HG03432 (cell line): ENCODE results near the gene MILR1.
"Not testable (repeated sequence)": the region's sequence is repeated elsewhere in the genome, so short reads cannot be mapped to it uniquely, and the experiment has no call there.

Experiments
- ATAC-seq: cut with Tn5 transposase; IDR thresholded peaks from one replicate; pipeline ENCODE4 v1.9.1; 2021; ENCODE audit warnings: mild to moderate bottlenecking, moderate library complexity; ENCODE audit not compliant: unreplicated experiment

The MILR1 gene

DNA sequence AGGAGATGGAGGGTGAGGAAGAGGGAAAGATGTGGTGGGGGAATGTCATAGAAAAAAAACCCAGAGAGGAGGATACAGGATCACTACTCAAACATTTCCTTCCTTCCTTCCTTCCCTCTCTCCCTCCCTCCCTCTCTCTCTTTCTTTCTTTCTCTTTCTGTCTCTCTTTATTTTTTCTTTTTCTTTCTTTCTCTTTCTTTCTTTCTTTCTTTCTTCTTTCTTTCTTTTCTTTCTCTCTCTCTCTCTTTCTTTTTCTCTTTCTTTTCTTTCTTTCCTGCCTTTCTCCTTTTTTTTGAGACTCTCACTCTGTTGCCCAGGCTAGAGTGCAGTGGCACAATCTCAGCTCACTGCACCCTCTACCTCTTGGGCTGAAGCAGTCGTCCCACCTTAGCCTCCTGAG is 17.9 kb downstream of the MILR1 start:
- not testable (repeated sequence) for ATAC-seq

- ATAC-seq = no peak
Measured at GRCh38 chr17:64470625-64471024, 21.7 kb downstream of the MILR1 start.

DNA sequence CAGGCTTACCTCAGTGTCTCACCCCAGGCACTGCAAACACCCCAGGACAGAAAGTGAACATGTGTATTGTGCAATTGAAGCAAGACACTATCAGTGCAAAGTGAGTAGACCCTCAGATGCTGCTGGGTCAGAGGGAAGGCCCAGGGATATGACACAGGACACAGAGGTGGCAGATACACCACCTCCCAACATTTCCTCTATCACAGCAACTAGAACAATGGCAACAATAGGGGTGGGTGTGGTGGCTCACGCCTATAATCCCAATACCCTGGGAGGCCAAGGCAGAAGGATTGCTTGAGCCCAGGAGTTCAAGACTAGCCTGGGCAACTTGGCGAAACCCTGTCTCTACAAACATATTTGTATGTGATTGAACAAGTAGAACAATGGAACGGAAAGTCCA is 22.5 kb downstream of the MILR1 start:
- no peak for ATAC-seq

GRCh38 chr17:64472564-64472963 is 23.6 kb downstream of the MILR1 start:
- ATAC-seq = no peak

DNA sequence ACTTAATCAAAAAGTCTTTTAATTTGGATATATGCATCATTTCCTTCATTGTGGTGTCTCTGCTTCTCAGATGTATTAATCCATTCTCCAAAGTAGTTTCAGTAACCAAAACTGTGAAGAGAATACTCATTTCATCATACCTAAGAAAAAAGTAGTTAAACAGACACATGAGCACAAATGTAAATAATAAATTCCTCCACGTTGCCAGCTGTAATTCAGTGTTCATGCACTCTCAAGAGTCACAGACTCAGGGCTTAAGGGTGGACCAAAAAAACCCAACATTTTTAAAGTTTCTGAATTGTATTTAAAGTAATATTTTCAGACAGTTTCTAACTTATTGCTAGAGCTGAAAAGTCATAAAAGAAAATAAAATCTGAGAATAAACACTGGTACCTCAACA is 28.9 kb downstream of the MILR1 start:
- no peak for ATAC-seq

- no peak for ATAC-seq
Measured at GRCh38 chr17:64480951-64481350, 32.0 kb downstream of the MILR1 start.

- no peak for ATAC-seq
Measured at GRCh38 chr17:64484380-64484779, 35.5 kb downstream of the MILR1 start.

GRCh38 chr17:64488301-64488700 is 39.4 kb downstream of the MILR1 start:
- ATAC-seq = no peak

GRCh38 chr17:64491034-64491860 is 42.3 kb downstream of the MILR1 start:
- no peak for ATAC-seq

DNA sequence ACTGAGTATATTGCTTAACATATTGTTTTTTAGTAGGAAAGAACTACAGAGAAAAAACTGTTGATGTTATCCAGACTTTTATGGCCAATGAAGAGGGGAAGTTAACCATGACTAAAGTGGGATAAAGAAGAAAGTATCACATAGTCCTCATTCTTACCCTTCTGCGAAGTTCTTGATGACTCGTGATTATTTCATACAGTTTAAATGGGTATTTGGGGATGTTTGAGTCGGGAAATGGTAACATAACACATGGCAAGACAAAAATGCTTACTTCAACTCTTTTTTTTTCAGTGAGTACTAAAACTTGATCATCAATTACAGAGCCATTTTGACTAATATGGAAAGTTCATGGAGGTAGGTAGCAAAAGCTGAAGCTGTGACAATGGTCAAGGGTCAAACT is 43.1 kb downstream of the MILR1 start:
- no peak for ATAC-seq

- ATAC-seq = no peak
Measured at GRCh38 chr17:64492481-64493109, 43.7 kb downstream of the MILR1 start.

DNA sequence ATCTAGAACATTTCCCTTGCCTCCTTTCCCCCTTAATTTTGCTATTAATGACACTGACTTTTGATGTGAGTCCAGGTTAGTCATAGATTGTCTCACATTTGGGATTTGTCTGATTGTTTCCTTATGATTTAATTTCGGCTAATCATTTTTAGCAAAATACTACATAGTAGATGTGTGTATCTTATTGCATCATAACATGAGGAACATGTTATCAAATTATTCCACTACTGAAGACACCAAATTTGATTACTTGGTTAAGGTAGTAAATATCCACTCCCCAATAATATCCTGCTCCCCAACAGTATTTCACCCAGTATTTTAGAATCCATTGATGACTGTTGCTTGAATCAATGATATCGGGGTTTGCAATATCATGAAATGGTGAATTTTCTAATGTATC is 45.2 kb downstream of the MILR1 start:
- no peak for ATAC-seq

GRCh38 chr17:64495300-64495699 is 46.4 kb downstream of the MILR1 start:
- ATAC-seq = not testable (repeated sequence)

- ATAC-seq = no peak
Measured at GRCh38 chr17:64496348-64496785, 47.5 kb downstream of the MILR1 start.

DNA sequence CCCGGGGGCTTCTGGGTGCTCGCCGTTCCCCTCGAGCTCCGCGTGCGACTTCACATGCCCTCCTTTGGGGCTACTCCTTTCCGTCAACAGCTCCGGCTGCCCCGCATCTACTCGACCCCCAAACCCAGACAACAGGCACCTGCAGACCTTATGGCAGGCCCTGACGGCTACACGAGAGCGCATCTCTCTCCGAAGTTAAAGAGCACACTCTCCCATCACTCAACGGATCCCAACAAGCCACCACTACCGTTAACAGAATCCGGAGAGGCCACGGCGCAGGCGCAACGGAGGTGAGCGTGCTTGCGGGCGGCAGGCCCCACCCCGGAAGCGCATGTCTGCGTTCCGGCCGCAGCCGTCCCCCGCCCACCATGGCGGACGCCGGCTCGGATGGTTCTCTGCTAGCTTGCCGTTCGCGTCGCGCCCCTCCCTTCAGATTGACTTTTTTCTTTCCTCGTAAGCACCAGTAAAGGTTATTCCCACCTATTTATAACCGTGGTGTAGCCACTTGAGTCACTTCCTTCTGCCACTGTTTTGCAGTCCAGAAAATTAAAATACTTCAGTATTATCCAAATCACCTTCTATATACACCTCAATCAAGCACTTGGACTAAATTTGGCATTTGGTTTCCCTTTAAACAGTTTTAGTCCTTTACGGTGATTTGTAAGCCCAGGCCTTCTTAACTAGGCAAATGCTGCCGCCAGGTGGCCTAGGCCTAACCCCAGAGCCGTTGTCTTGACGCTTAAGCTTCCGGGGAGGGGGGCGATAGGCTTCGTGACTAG is 48.1 kb downstream of the MILR1 start, which contains the start of gene POLG2:
POLG2 (minus strand) TSS at position 269 of the 779 bp plus-strand sequence; CDS start at position 183, 86 bp downstream.
- peak; percentile 89 for ATAC-seq

DNA sequence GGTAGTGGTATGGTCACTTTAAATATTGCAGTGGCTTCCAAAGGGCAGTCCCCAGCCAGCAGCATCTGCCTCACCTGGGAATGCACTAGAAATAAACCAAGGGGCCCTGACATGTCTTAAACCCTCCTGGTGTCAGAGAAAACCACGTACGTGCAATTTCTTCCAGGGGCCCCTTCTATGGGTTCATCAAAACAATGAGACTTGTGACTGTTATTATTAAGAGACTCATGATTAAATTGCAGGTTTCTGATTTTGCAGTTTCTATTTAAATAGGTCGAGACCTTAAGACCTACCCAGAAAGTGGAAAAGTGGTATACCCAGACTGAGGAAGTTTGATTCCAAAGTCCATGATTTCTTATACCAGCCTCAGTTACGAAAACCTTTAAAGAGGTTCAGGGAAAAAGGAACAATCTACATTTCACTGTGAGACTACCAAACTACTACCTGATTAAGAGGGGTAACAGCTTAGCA is 48.7 kb downstream of the MILR1 start:
- ATAC-seq = no peak

DNA sequence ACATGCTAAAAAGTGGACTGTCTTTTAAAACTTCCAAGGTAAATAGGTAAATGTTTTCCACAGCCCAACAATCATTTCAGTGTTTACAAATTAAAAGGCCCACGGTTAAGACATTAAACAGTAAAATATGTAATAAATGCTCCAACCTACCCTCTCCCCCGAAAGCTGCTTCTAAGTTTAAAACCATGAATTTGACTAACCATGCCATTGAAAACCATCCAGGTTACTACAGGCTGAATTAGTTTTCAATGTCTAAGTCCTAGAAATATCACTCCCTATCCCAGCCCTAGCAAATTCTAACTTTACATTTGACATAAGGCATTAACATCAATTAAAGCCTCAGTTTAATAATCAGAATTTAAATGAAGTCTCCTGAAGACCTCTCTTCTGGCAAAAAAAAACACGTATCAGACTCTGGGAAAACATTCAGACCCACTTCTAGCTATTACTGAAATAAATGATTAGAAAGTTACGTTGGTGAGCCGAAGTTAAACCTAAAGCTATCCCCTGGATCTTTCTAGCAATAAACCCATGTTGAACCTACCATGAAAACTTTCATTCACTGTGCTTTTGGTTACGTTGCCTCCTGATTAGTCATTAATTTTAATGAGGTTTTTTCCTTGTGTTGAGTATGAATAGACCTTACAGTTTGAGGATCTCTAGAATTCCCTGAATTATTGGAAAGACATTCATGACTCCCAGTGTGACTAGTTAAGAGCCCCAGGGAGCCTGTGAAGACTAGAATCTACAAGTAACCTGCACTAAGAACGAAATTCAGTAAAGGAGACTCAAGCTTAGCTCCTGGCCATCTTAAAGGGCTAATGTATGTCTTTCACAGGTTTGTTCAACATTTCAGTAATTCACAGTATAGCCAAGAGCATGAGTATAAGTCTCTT is 49.6 kb downstream of the MILR1 start:
- ATAC-seq = no peak

DNA sequence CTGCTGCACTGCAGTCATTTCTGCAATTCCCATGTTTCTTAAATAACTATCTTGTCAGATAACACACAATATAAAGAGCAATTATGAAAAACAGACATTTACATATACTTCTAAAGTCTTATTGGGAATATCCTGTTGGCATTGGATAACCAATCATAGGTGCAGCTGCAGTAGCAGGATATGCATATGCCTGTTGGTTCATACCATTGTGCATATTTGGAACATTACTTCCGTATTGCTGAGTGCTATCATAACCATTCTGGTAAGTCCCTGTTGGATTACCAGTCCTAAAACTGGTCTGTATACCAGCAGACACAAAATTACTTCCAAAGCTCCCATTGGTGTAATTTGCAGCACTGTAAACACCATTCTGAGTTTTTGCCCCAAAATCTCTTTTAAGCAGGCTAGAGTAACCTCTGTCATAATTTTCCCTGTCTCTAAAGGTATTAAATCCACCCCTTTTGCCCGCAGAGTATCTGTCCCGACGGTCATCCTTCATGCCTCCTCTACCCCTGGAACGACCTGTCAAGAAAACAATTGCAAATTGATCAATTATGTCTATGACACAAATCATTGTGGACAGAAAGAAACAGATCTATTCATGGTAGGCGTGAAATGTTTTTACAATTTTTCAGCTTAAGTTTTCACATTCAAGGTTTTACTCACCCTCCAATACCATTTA is 51.0 kb downstream of the MILR1 start:
- ATAC-seq = no peak

DNA sequence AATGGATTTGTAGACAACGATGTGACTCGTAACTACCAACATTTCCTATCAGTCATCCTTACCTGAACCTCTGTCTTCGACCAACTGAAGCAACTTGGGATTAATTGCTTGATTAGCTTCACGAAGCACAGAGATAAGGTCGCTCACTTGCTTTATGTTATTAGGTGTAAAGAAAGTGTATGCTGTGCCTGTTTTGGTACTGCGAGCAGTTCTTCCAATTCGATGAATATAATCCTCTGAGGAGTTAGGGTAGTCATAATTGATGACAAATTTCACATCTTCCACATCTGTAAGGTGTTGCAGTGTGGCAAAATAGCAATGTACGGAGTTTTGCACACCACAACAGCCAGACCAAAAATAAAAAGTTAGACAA is 51.6 kb downstream of the MILR1 start:
- ATAC-seq = no peak
